Esophagus muscularis mucosa (tissue), 4 donors: Measurements from ENCODE around the gene ZFYVE27. TPM values are rescaled to one million over a fixed set of nuclear protein-coding genes. Genes with fewer than 3 reads are reported as not detected.

Experiments used
- DNase-seq: peaks from one replicate; pipeline ENCODE4 v3.0.0-alpha.2; 2017; ENCODE audit errors: extremely low spot score
- H3K27ac ChIP-seq, 4 donors: fragments of 200-600 bp; sonication (generic); replicated peaks in 1 of 4; 1 replicate in 3 of 4; 2 replicates in 1 of 4; pipeline ENCODE4 v1.5.1; 2016 to 2019; ENCODE audit warnings: mild to moderate bottlenecking in 1 of 4
- H3K27me3 ChIP-seq, 4 donors: fragments of 200-600 bp; sonication (generic); one replicate each; pipeline versions ENCODE4 v1.5.1 to v1.6.0; 2016 to 2019
- H3K36me3 ChIP-seq, 4 donors: fragments of 200-600 bp; sonication (generic); one replicate each; pipeline ENCODE4 v1.5.1; 2016 to 2019
- H3K4me1 ChIP-seq, 4 donors: fragments of 200-600 bp; sonication (generic); one replicate each; pipeline ENCODE4 v1.5.1; 2016 to 2019
- H3K4me3 ChIP-seq, 4 donors: fragments of 200-600 bp; sonication (generic); 1 replicate in 2 of 4; 2 replicates in 2 of 4; pipeline ENCODE4 v1.5.1; 2016 to 2019; ENCODE audit warnings: mild to moderate bottlenecking in 4 of 4, moderate library complexity in 1 of 4
- H3K9me3 ChIP-seq, 4 donors: fragments of 200-600 bp; sonication (generic); 1 replicate in 3 of 4; 2 replicates in 1 of 4; pipeline ENCODE4 v1.5.1; 2016 to 2019
- CTCF ChIP-seq, 3 experiments: fragments of 200-600 bp in 2 of 3; fragments of 450-650 bp in 1 of 3; sonication (generic) in 2 of 3; IDR thresholded peaks; one replicate each; pipeline ENCODE4 v1.5.1; 2017 to 2019; ENCODE audit warnings: antibody characterized with exemption in 3 of 3, mild to moderate bottlenecking in 2 of 3, moderate library complexity in 1 of 3
- EP300 ChIP-seq: sonication (generic); formaldehyde crosslinking; IDR thresholded peaks from one replicate; pipeline ENCODE4 v1.6.1; 2017; ENCODE audit warnings: antibody characterized with exemption
- POLR2A ChIP-seq: fragments of 450-650 bp; IDR thresholded peaks from one replicate; pipeline ENCODE4 v1.6.1; 2017; ENCODE audit warnings: antibody characterized with exemption, moderate library complexity, mild to moderate bottlenecking, low read depth
- POLR2AphosphoS5 ChIP-seq, 2 donors: sonication (generic); formaldehyde crosslinking; IDR thresholded peaks; one replicate each; pipeline ENCODE4 v1.6.1; 2017; ENCODE audit warnings: antibody characterized with exemption in 2 of 2
- WGBS: methylation state at CpG from one replicate; pipeline ENCODE4 v1.1.5; 2018; 5-methylcytosine and 5-hydroxymethylcytosine counted together
- intact Hi-C: fragments of 100-400 bp; cut with DNase I; formaldehyde crosslinking; loops from one replicate; pipeline ENCODE4 v1.15.1; 2023
- total RNA-seq, 4 donors: library from RNA; depleted of rRNA; stranded (reverse); fragments of >200 nt; gene quantifications; one replicate each; pipeline versions ENCODE4 v1.1.0 to v1.2.1, GENCODE V29; 2016

The ZFYVE27 gene
- total RNA-seq, 4 donors from 2014 or later: 7.1 to 17.2 (median 16.0) TPM

- intact Hi-C loops: no loop called here
- Histone ChIP-seq H3K36me3 (peaks cover 86 to 100% (median 98%) of the 10 kb centered on the region in 4 donors), H3K4me3 (no peak overlapping the region), H3K27me3 (no peaks in the 10 kb centered on the region), H3K9me3 (no peaks in the 10 kb centered on the region), H3K4me1 (no peaks in the 10 kb centered on the region), H3K27ac (no peak overlapping the region)
- no peak for DNase-seq
- TF ChIP-seq POLR2A (no peak), CTCF (IDR thresholded peaks at IDR 0.05) (no peak), POLR2AphosphoS5 (IDR thresholded peaks at IDR 0.05) (no peak), EP300 (no peak)
- WGBS: no CpG with 5 or more reads among the region's 18 CpGs
These were observed 16.0 kb downstream of the ZFYVE27 start for GRCh38 chr10:97752956-97753355.

GRCh38 chr10:97754726-97755125, 17.8 kb downstream of the ZFYVE27 start:
- peaks cover 76 to 100% (median 92%) of the 10 kb centered on the region in 4 donors for H3K36me3 ChIP-seq
- H3K27me3 ChIP-seq: no peaks in the 10 kb centered on the region
- H3K9me3 ChIP-seq: no peaks in the 10 kb centered on the region
- intact Hi-C loops: no loop called here
- no peak overlapping the region for H3K4me3 ChIP-seq
- DNase-seq: no peak
- no peak overlapping the region for H3K27ac ChIP-seq
- TF ChIP-seq CTCF (IDR thresholded peaks at IDR 0.05) (no peak), POLR2AphosphoS5 (IDR thresholded peaks at IDR 0.05) (no peak), POLR2A (no peak), EP300 (no peak)
- peaks cover 0 to 6% (median 1%) of the 10 kb centered on the region in 4 donors for H3K4me1 ChIP-seq
- 67% methylated on average over 3 of the region's 4 CpGs for WGBS

GRCh38 chr10:97755718-97756117, 18.8 kb downstream of the ZFYVE27 start:
- intact Hi-C loops: no loop called here
- TF ChIP-seq POLR2AphosphoS5 (IDR thresholded peaks at IDR 0.05) (no peak), CTCF (IDR thresholded peaks at IDR 0.05) (no peak), EP300 (no peak), POLR2A (no peak)
- H3K4me3 ChIP-seq: no peak overlapping the region
- H3K9me3 ChIP-seq: no peaks in the 10 kb centered on the region
- 93% methylated on average over 5 of the region's 6 CpGs for WGBS
- H3K27me3 ChIP-seq: no peaks in the 10 kb centered on the region
- no peak for DNase-seq
- no peak overlapping the region for H3K27ac ChIP-seq
- H3K4me1 ChIP-seq: peaks cover 0 to 6% (median 1%) of the 10 kb centered on the region in 4 donors
- H3K36me3 ChIP-seq: peaks cover 75 to 100% (median 91%) of the 10 kb centered on the region in 4 donors

GRCh38 chr10:97757471-97757870, 20.5 kb downstream of the ZFYVE27 start:
- Histone ChIP-seq H3K27me3 (no peaks in the 10 kb centered on the region), H3K4me3 (no peak overlapping the region), H3K27ac (no peak overlapping the region), H3K36me3 (peaks cover 67 to 99% (median 89%) of the 10 kb centered on the region in 4 donors), H3K4me1 (peaks cover 0 to 10% (median 2%) of the 10 kb centered on the region in 4 donors), H3K9me3 (no peaks in the 10 kb centered on the region)
- DNase-seq: no peak
- 81% methylated on average over 5 of the region's 6 CpGs for WGBS
- TF ChIP-seq CTCF (IDR thresholded peaks at IDR 0.05): no peak
- no peak for TF ChIP-seq POLR2AphosphoS5 (IDR thresholded peaks at IDR 0.05)
- TF ChIP-seq POLR2A: no peak
- TF ChIP-seq EP300: no peak
- intact Hi-C loops: no loop called here
